Heart left ventricle (tissue), 16 donors: ENCODE data around the gene FBXO42. TPM values are rescaled to one million over a fixed set of nuclear protein-coding genes. Genes with fewer than 3 reads are reported as not detected.
"Not testable (repeated sequence)": the region's sequence is repeated elsewhere in the genome, so short reads cannot be mapped to it uniquely, and the experiment has no call there.

Experiments
- ATAC-seq, 4 donors: fragments of 200-7000 bp; cut with Tn5 transposase; one replicate each; pipeline ENCODE4 v1.9.1; 2020 to 2022; ENCODE audit warnings: moderate library complexity in 4 of 4, mild to moderate bottlenecking in 3 of 4, moderate number of reproducible peaks in 1 of 4
- DNase-seq, 5 donors: peaks; one replicate each; pipeline ENCODE4 v3.0.0-alpha.2; 2020
- H3K27ac ChIP-seq, 12 donors: fragments of 200-600 bp; sonication (generic) in 4 of 12; one replicate each; pipeline versions ENCODE4 v1.5.0 to v1.8.0; 2016 to 2022; ENCODE audit warnings: mild to moderate bottlenecking in 2 of 12
- H3K27me3 ChIP-seq, 9 donors: fragments of 200-600 bp; sonication (generic) in 2 of 9; one replicate each; pipeline versions ENCODE4 v1.5.1 to v1.8.0; 2016 to 2022; ENCODE audit warnings: mild to moderate bottlenecking in 3 of 9
- H3K36me3 ChIP-seq, 9 donors: fragments of 200-600 bp; sonication (generic) in 2 of 9; one replicate each; pipeline versions ENCODE4 v1.5.0 to v1.8.0; 2018 to 2022; ENCODE audit warnings: mild to moderate bottlenecking in 2 of 9
- H3K4me1 ChIP-seq, 12 donors: fragments of 200-600 bp; sonication (generic) in 4 of 12; one replicate each; pipeline versions ENCODE4 v1.5.0 to v1.8.0; 2016 to 2022; ENCODE audit warnings: mild to moderate bottlenecking in 3 of 12
- H3K4me3 ChIP-seq, 12 donors: fragments of 200-600 bp; sonication (generic) in 4 of 12; one replicate each; pipeline versions ENCODE4 v1.5.0 to v1.8.0; 2017 to 2022; ENCODE audit warnings: mild to moderate bottlenecking in 9 of 12, moderate library complexity in 4 of 12
- H3K9me3 ChIP-seq, 12 donors: fragments of 200-600 bp; sonication (generic) in 4 of 12; one replicate each; pipeline versions ENCODE4 v1.5.0 to v1.8.0; 2016 to 2022; ENCODE audit warnings: mild to moderate bottlenecking in 1 of 12
- CTCF ChIP-seq, 12 donors: fragments of 200-600 bp; sonication (generic) in 4 of 12; IDR thresholded peaks; one replicate each; pipeline versions ENCODE4 v1.5.0 to v1.8.0; 2018 to 2022; ENCODE audit warnings: antibody characterized with exemption in 12 of 12, mild to moderate bottlenecking in 5 of 12
- POLR2A ChIP-seq, 2 donors: fragments of 450-650 bp; IDR thresholded peaks; one replicate each; pipeline ENCODE4 v1.6.1; 2017; ENCODE audit warnings: antibody characterized with exemption in 2 of 2, mild to moderate bottlenecking in 2 of 2, moderate library complexity in 2 of 2
- WGBS, 4 donors: extraction: QIAGEN DNeasy Blood & Tissue Kit in 2 of 4; methylation state at CpG; one replicate each; pipeline versions ENCODE4 v1.1.5 to v1.1.7; 2013 to 2018; 5-methylcytosine and 5-hydroxymethylcytosine counted together
- intact Hi-C, 10 donors: fragments of 100-400 bp; cut with DNase I; formaldehyde crosslinking; loops; one replicate each; pipeline versions ENCODE4 v1.11.1 to v1.14.2; 2022
- polyA plus RNA-seq, 2 donors: library from polyadenylated mRNA; stranded (reverse); fragments of 200-250 nt; gene quantifications; one replicate each; pipeline ENCODE4 v1.2.3, GENCODE V29; 2013
- total RNA-seq, 9 donors: library from RNA; depleted of rRNA in 2 of 9; stranded (reverse); fragments of >200 nt in 2 of 9; fragmentation: NEBNext Ultra II Directional in 3 of 9; extraction: Animal tissue kit (Norgen Biotek cat#: 25700) in 3 of 9; gene quantifications; one replicate each; pipeline versions ENCODE4 v1.1.0 to v1.2.4, GENCODE V29; 2016 to 2023
- donor health status: ischemic (EF 13 %, LVEDD 7.1; RV severe dilation, severe dysfunction).
- donor health status: healthy with polysubstance abuse.
- donor health status: DM: no; HTN: yes; CAD: no.
- donor health status: DM: no; HTN: no; CAD: no.
- donor health status: ischemic (EF 25% LVEDD 6.9; RV normal size, moderate dysfunction).
- donor health status: ischemic (EF 25% LVEDD 5.7; RV mildly dilated, moderate dysfunction).
- donor health status: healthy.
- donor health status: DM: yes; HTN: yes; CAD: no.
- donor health status: ischemic (EF 35%, LVEDD 5.7; RV mildly dilated, moderate dysfunction).
- donor health status: nonischemic (EF 11% LVEDD 7.7; RV severe dilation, severe dysfunction).
- donor health status: DM: yes; HTN: yes; CAD: no.
- donor health status: PGD.
- donor health status: ischemic (EF 29% LVEDD 5.4; RV normal size, mild dysfunction).
- donor health status: nonischemic (EF 23%, LVEDD 6.1; RV moderate dilation, normal function).

FBXO42 gene
- total and polyA plus RNA-seq, 11 donors, result 11.0 to 44.4 (median 20.1) TPM

DNA sequence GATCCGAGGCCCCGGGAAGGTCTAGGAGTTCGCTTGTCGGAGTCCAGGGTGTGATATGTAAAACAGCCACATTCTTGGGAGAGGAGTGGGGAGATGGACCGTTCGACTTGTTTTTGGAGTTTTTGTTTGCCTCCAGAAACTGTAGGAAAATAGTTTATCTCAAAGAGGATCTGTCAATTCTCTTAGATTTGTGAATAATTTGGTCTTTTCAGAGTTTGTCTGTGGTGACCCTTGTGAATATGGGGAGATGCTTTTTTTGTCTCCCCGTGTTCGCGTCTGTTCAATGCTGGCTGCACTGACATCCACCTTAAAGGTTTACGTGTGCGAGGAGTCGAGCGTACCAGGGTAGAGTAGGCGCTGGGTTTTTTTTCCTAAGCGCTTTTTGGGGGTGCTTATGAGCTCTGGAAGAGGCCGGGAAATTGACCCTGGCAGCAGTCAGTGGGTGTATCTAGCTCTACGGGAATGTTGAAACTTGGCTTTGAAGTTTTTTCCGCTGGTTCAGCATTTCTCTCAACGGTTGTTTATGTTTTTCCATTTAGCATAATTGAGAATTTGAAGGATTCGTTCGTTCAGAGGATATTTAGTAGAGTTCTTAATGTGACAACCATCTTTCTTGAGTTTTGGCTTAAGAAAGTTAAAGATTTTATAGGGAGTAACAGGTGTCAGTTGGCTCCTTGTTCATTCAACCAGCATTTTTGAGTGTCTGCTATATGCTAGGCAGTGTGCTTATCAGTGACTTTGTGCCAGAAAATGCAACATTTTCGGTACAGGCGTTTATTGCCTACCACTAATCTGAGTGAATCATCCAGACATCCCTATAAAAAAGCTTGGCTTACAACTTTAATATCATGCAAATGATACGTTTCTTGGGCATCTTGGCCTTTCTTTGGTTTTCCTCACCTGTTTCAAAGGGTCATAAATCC, 15.9 kb upstream of the FBXO42 start:
- intact Hi-C loops, result loop anchor here in 5 of 10 donors (1.0 to 10.0 kb wide), 6 partner anchors 18 to 841 kb away; partner anchors contain the start of genes NECAP2 (in 2 of the 5) and DNAJC16 (in 1 of the 5)
- TF ChIP-seq POLR2A (IDR thresholded peaks at IDR 0.05), result no peak
- no peak for TF ChIP-seq CTCF (IDR thresholded peaks at IDR 0.05)
- peak overlapping the region; percentile 46 to 98 (median 80) for H3K4me3 ChIP-seq
- no peaks in the 10 kb centered on the region for H3K9me3 ChIP-seq
- ATAC-seq (peak in 1 of 4 donors; percentile 19), DNase-seq (no peak)
- no peaks in the 10 kb centered on the region for H3K36me3 ChIP-seq
- H3K27ac ChIP-seq, result peak overlapping the region; percentile 83 to 100 (median 97)
- WGBS, 4 donors, result 2 to 4% (median 2%) methylated on average over 24 of the region's 24 CpGs
- no peaks in the 10 kb centered on the region for H3K27me3 ChIP-seq
- peaks cover 9 to 79% (median 34%) of the 10 kb centered on the region in 12 donors for H3K4me1 ChIP-seq

DNA sequence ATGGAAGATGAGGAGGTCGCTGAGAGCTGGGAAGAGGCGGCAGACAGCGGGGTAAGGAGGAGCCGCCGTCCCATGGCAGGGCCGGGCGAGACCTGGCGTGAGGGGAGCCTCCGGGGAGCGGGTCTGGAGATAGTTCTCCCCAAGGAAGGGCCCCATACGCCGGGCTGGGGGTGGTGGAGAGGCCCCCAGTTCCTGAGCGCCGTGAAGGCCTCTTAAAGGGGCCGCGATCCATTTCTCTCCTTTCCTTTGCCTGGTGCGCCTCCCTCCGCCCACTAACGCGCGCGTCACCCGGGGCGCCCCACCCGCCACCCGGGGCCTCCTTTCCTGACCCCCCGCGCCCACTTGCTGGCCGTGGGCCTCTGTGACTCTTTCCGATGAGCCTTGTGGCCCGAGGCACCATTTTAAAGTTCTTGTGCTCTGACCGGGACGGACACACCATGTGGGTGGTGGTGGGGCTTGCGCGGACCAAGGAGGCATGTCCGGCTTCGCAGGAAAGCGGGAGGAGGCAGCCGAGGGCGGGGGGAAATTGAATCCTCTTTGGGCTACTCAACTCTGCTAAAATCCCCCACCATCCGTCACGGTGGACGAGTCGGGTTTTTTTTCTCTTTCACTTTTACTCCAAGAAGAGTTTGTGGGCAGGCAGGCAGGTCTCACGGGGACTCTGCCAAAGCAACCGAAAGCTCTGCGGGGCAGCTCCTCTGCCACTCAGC, 15.1 kb upstream of the FBXO42 start:
- ATAC-seq, result peak; percentile 68 to 91 (median 89)
- H3K36me3 ChIP-seq, result no peaks in the 10 kb centered on the region

GRCh38 chr1:16366722-16367257, 14.5 kb upstream of the FBXO42 start, which contains the start of gene SZRD1:
TSS of gene SZRD1 (plus strand) at chr1:16367242. CDS start at chr1:16367258, 16 bp downstream.
- H3K27ac ChIP-seq, result peak within 1 kb of the TSS; percentile 83 to 100 (median 97)
- DNase-seq (peak; percentile 96 to 98 (median 97)), ATAC-seq (peak; percentile 90 to 95 (median 93))
- H3K4me1 ChIP-seq, result peaks cover 0 to 67% (median 23%) of the 10 kb centered on the region in 12 donors
- intact Hi-C loops, result loop anchor here in 5 of 10 donors (1.0 to 10.0 kb wide), 5 partner anchors 74 to 839 kb away; partner anchors contain the start of genes NECAP2 (in 2 of the 5) and DNAJC16 (in 1 of the 5)
- peak within 1 kb of the TSS; percentile 46 to 98 (median 80) for H3K4me3 ChIP-seq
- WGBS, 4 donors, result 2 to 4% (median 3%) methylated on average over 20 to 24 of the region's 24 CpGs
- TF ChIP-seq POLR2A (IDR thresholded peaks at IDR 0.05) (no peak), CTCF (IDR thresholded peaks at IDR 0.05) (no peak)
- no peaks in the 10 kb centered on the region for H3K36me3 ChIP-seq
- H3K9me3 ChIP-seq, result no peaks in the 10 kb centered on the region
- H3K27me3 ChIP-seq, result no peaks in the 10 kb centered on the region

More for the DNA sequence above, 15.1 kb upstream of the FBXO42 start:
- Histone ChIP-seq H3K9me3 (no peaks in the 10 kb centered on the region), H3K27ac (peak overlapping the region; percentile 83 to 100 (median 97)), H3K4me3 (peak overlapping the region; percentile 46 to 98 (median 80)), H3K4me1 (peaks cover 2 to 73% (median 28%) of the 10 kb centered on the region in 12 donors), H3K27me3 (no peaks in the 10 kb centered on the region)
- peak; percentile 88 to 90 (median 89) for DNase-seq
- intact Hi-C loops, result loop anchor here in 5 of 10 donors (1.0 to 10.0 kb wide), 5 partner anchors 73 to 840 kb away; partner anchors contain the start of genes NECAP2 (in 2 of the 5) and DNAJC16 (in 1 of the 5)
- WGBS, 4 donors, result 0 to 1% (median 0%) methylated on average over 31 to 47 of the region's 47 CpGs
- peak in 1 of 2 donors; percentile 66 for TF ChIP-seq POLR2A (IDR thresholded peaks at IDR 0.05)
- peak in 5 of 12 donors; percentile 15 to 38 (median 24) for TF ChIP-seq CTCF (IDR thresholded peaks at IDR 0.05)

DNA sequence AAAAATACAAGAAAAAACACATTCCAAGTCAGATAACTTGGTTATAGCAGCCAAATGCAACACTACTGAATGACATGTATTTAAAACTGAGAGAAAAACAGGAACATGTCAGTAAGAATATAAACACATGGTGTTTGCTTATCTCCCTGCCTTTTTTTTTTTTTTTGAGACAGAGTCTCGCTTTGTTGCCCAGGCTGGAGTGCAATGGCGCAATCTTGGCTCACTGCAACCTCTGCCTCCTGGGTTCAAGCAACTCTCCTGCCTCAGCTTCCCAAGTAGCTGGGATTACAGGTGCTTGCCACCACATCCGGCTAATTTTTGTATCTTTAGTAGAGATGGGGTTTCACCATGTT, 12.8 kb upstream of the FBXO42 start:
- not testable (repeated sequence) for H3K4me3 ChIP-seq, H3K36me3 ChIP-seq, H3K27me3 ChIP-seq, DNase-seq, ATAC-seq, H3K9me3 ChIP-seq
- Histone ChIP-seq H3K27ac (peak overlapping the region in 6 of 12 donors; percentile 35 to 68 (median 57)), H3K4me1 (peaks cover 0 to 53% (median 18%) of the 10 kb centered on the region in 12 donors)
- intact Hi-C loops, result loop anchor here in 5 of 10 donors (5.0 to 10.0 kb wide), 4 partner anchors 77 to 838 kb away; partner anchors contain the start of genes DNAJC16 (in 1 of the 5) and NECAP2 (in 1 of the 5)
- WGBS, 4 donors, result 59 to 79% (median 75%) methylated on average over 3 of the region's 3 CpGs
